K562 (cell line): ENCODE data around the gene ETHE1.

Experiments
- ARNT ChIP-seq, 2 experiments: fragments of 450-650 bp; IDR thresholded peaks; 2 replicates each; pipeline ENCODE4 v1.6.1; 2016; ENCODE audit warnings: mild to moderate bottlenecking in 1 of 2
- CHD2 ChIP-seq: IDR thresholded peaks from 2 replicates; pipeline ENCODE4 v1.6.1; 2011; ENCODE audit warnings: low read depth, low read length
- HSF4 ChIP-seq: fragments of 250-450 bp; sonication (Bioruptor Pico); IDR thresholded peaks from 2 replicates; pipeline ENCODE4 v2.1.2; 2022; ENCODE audit warnings: mild to moderate bottlenecking, moderate library complexity, borderline replicate concordance
- MYNN ChIP-seq, 2 experiments: sonication (generic); formaldehyde crosslinking in 1 of 2; IDR thresholded peaks; 2 replicates each; pipeline versions ENCODE4 v1.5.0 to v1.6.1; 2016 to 2020; ENCODE audit warnings: antibody characterized with exemption in 1 of 2, missing genetic modification reagents in 1 of 2
- NRF1 ChIP-seq, 2 experiments: fragments of 450-650 bp; IDR thresholded peaks in 1 of 2; conservative IDR thresholded peaks in 1 of 2; 2 replicates each; pipeline ENCODE4 v1.6.1; 2014; ENCODE audit warnings: mild to moderate bottlenecking in 2 of 2
- POLR2A ChIP-seq: fragments of 450-650 bp; conservative IDR thresholded peaks from 2 replicates; pipeline ENCODE4 v1.6.1; 2016
- ZNF217 ChIP-seq: sonication (generic); formaldehyde crosslinking; IDR thresholded peaks from 2 replicates; pipeline ENCODE4 v1.8.0; 2022; ENCODE audit warnings: mild to moderate bottlenecking, missing genetic modification reagents
- TF ChIP-seq, protein P1 (sequence below), 2 experiments: IDR thresholded peaks; 2 replicates each; pipeline ENCODE4 v1.6.1; 2012; ENCODE audit warnings: improper control_type of control experiment in 2 of 2, low read depth in 2 of 2, low read length in 2 of 2, borderline replicate concordance in 1 of 2
- TF ChIP-seq, protein P2 (sequence below): sonication (generic); formaldehyde crosslinking; IDR thresholded peaks from 2 replicates; pipeline ENCODE4 v1.5.0; 2020; ENCODE audit warnings: missing genetic modification reagents
- TF ChIP-seq, protein P3 (sequence below): sonication (generic); formaldehyde crosslinking; IDR thresholded peaks from 2 replicates; pipeline ENCODE4 v1.8.1; 2023; ENCODE audit warnings: mild to moderate bottlenecking, missing genetic modification reagents, moderate library complexity
- TF ChIP-seq, protein P4 (sequence below), 2 experiments: fragments of 450-650 bp in 1 of 2; IDR thresholded peaks; 2 replicates each; pipeline ENCODE4 v1.6.1; 2011 to 2017; ENCODE audit warnings: low read depth in 2 of 2, antibody characterized with exemption in 1 of 2, borderline replicate concordance in 1 of 2, low read length in 1 of 2, mild to moderate bottlenecking in 1 of 2, mixed read lengths in 1 of 2; ENCODE audit not compliant: control insufficient read depth in 1 of 2

DNA sequence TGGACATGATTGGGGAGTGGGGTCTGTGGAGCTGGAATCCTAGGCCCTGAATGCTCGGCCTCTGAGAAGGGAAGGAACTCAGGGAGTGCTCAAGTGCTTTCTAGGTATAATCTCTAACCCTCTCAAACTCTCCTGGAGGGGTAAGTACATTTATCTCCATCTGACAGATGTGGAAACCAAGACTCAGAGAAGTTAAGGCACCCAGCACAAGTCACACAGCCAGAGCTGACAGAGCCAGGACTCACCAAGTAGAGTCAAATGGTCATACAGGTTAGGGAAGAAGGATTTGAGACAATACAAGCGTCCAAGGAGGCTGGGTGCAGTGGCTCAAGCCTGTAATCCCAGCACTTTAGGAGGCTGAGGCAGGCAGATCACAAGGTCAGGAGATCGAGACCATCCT is 48.7 kb downstream of the ETHE1 start:
- TF ChIP-seq, protein P1, sequence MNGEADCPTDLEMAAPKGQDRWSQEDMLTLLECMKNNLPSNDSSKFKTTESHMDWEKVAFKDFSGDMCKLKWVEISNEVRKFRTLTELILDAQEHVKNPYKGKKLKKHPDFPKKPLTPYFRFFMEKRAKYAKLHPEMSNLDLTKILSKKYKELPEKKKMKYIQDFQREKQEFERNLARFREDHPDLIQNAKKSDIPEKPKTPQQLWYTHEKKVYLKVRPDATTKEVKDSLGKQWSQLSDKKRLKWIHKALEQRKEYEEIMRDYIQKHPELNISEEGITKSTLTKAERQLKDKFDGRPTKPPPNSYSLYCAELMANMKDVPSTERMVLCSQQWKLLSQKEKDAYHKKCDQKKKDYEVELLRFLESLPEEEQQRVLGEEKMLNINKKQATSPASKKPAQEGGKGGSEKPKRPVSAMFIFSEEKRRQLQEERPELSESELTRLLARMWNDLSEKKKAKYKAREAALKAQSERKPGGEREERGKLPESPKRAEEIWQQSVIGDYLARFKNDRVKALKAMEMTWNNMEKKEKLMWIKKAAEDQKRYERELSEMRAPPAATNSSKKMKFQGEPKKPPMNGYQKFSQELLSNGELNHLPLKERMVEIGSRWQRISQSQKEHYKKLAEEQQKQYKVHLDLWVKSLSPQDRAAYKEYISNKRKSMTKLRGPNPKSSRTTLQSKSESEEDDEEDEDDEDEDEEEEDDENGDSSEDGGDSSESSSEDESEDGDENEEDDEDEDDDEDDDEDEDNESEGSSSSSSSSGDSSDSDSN (IDR thresholded peaks at IDR 0.05; ENCODE audit: borderline replicate concordance in 1 of 2, low read depth in 2 of 2, low read length in 2 of 2) = no peak
- TF ChIP-seq ARNT (IDR thresholded peaks at IDR 0.05) (no peak), CHD2 (no peak), ZNF217 (CRISPR knock-in tag) (no peak), POLR2A (no peak), HSF4 (CRISPR knock-in tag) (no peak), NRF1 (conservative IDR thresholded peaks at IDR 0.05 in 1 of 2, IDR thresholded peaks at IDR 0.05 in 1 of 2) (no peak), MYNN (IDR thresholded peaks at IDR 0.05) (no peak), MYNN (CRISPR knock-in tag; IDR thresholded peaks at IDR 0.05) (no peak)
- TF ChIP-seq, protein P2, sequence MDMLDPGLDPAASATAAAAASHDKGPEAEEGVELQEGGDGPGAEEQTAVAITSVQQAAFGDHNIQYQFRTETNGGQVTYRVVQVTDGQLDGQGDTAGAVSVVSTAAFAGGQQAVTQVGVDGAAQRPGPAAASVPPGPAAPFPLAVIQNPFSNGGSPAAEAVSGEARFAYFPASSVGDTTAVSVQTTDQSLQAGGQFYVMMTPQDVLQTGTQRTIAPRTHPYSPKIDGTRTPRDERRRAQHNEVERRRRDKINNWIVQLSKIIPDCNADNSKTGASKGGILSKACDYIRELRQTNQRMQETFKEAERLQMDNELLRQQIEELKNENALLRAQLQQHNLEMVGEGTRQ (CRISPR knock-in tag) = no peak
- TF ChIP-seq, protein P3, sequence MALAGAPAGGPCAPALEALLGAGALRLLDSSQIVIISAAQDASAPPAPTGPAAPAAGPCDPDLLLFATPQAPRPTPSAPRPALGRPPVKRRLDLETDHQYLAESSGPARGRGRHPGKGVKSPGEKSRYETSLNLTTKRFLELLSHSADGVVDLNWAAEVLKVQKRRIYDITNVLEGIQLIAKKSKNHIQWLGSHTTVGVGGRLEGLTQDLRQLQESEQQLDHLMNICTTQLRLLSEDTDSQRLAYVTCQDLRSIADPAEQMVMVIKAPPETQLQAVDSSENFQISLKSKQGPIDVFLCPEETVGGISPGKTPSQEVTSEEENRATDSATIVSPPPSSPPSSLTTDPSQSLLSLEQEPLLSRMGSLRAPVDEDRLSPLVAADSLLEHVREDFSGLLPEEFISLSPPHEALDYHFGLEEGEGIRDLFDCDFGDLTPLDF = no peak
- TF ChIP-seq, protein P4, sequence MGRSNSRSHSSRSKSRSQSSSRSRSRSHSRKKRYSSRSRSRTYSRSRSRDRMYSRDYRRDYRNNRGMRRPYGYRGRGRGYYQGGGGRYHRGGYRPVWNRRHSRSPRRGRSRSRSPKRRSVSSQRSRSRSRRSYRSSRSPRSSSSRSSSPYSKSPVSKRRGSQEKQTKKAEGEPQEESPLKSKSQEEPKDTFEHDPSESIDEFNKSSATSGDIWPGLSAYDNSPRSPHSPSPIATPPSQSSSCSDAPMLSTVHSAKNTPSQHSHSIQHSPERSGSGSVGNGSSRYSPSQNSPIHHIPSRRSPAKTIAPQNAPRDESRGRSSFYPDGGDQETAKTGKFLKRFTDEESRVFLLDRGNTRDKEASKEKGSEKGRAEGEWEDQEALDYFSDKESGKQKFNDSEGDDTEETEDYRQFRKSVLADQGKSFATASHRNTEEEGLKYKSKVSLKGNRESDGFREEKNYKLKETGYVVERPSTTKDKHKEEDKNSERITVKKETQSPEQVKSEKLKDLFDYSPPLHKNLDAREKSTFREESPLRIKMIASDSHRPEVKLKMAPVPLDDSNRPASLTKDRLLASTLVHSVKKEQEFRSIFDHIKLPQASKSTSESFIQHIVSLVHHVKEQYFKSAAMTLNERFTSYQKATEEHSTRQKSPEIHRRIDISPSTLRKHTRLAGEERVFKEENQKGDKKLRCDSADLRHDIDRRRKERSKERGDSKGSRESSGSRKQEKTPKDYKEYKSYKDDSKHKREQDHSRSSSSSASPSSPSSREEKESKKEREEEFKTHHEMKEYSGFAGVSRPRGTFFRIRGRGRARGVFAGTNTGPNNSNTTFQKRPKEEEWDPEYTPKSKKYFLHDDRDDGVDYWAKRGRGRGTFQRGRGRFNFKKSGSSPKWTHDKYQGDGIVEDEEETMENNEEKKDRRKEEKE (IDR thresholded peaks at IDR 0.05; ENCODE audit: borderline replicate concordance in 1 of 2, control insufficient read depth in 1 of 2, low read depth in 2 of 2, low read length in 1 of 2) = no peak
